GM12864 (cell line): ENCODE data around the gene METTL22.

Source experiments
- DNase-seq: peaks from one replicate; pipeline ENCODE4 v3.0.0-alpha.2; 2011; ENCODE audit warnings: low read depth
- H3K4me3 ChIP-seq: 2 replicates; pipeline ENCODE4 v1.5.1; 2011; ENCODE audit warnings: mild to moderate bottlenecking, low read depth, low read length, control low read depth
- CTCF ChIP-seq: IDR thresholded peaks from 2 replicates; pipeline ENCODE4 v1.5.1; 2011; ENCODE audit warnings: low read depth, mild to moderate bottlenecking, moderate library complexity, low read length, control low read depth, inconsistent platforms; ENCODE audit errors: missing control alignments

The METTL22 gene

DNA sequence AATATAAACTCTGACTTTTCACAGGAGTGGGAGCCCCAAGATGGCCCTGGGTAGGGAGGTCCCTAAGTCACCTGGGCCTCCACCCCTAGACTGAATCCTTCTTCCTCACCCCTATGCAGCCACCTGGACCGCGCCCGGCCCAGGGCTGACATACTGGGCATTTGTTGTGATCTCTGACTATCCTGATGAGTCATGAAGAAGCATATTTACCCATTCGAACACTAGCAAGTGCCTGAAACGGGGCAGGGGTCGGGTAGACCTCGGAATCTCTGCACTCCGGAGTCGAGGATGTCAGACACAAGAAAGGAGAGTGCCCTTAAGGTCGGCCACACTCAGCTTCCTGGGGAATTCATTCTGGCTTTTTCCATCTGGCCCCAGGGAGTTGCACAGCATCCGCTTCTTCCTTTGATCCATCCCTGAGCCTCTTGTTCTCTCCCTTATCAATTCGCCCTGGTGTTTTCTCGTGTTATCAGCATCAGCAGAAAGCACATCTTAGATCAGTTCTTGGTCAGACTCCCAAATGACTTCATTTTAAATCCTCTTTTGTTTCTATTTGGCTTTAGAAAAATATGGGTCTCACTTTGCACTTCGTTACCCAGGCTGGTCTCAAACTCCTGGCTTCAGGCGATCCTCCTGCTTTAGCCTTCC, 10.4 kb downstream of the METTL22 start:
- no peak overlapping the region for H3K4me3 ChIP-seq
- TF ChIP-seq CTCF: no peak
- no peak for DNase-seq

DNA sequence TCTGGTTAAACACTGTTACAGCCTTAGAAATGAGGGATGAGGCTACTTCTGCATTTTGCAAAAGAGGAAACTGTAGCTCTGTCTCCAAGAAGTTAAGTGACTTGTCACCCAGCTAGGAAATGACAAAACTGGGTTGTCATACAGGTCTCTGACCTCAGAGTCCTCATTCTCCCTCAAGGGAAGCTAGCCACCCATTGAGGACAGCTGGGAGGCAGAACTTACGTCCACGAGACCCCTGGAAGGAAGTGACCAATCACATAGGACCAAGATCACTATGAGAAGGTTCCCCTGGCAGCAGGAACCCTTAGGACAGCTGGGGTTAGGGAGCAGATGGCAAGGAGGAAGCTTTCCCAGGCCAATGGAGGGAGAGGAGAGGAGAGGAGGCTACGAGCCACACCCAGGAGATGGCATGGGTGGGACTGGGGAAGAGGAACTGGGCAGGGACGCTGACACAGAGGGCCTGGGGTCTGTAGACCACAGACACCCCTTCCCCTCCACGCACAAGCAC, 11.2 kb downstream of the METTL22 start:
- TF ChIP-seq CTCF: no peak
- H3K4me3 ChIP-seq: no peak overlapping the region
- DNase-seq: no peak

DNA sequence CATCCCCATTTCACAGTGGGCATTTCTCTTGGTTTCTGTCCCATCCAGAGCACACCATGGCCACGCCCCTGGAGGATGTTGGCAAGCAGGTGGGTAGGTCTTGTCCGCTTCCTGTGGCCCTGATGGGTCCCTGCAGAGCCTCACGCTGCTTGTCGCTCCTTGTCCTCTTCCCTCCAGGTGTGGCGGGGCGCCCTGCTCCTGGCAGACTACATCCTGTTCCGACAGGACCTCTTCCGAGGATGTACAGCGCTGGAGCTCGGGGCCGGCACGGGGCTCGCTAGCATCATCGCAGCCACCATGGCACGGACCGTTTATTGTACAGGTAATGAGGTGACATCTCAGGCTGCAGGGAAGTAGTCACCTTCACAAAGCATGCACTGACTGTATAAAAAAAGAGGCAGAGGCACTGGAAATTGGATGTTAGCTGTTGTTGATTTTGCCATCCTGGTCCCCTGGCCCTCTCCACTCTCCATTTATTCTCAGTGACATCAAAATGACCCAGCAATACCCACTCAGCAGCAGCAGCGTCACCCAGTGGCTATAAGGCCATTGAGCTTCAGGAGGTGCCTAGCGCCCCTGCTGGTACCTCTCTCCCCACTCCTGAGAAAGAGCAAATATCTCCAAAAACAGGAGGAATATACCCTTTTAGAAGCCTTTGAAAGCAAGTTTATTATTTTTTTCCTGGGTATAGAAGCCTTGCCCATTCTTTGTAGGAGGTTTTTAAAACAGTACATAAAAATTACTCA, 13.7 kb downstream of the METTL22 start:
- peak; percentile 34 for TF ChIP-seq CTCF
- no peak overlapping the region for H3K4me3 ChIP-seq
- no peak for DNase-seq

DNA sequence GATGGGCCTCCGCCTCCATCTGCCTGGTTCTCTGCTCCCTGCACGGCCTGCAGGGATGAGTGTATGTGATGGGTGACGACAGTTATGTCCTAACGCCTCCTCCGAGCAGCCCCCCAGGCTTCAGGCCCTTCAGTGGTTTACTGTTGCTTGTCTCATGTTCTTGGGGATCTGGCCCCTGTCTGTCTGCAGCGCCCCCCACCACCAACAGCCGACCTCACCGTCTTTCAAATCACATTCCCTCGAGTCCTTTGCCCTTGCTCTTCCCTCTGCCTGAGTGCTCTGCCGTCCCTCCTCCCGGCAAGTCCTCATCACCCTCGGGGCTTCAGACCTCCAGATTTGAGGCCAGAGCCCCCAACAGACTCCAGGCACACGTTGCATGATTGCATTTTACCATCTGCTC, 18.2 kb downstream of the METTL22 start:
- no peak overlapping the region for H3K4me3 ChIP-seq
- DNase-seq: no peak
- TF ChIP-seq CTCF: no peak

- no peak for TF ChIP-seq CTCF
- DNase-seq: no peak
- H3K4me3 ChIP-seq: no peak overlapping the region
Observed at GRCh38 chr16:8641671-8642070, 20.2 kb downstream of the METTL22 start.

GRCh38 chr16:8642146-8642545, 20.6 kb downstream of the METTL22 start:
- no peak overlapping the region for H3K4me3 ChIP-seq
- no peak for TF ChIP-seq CTCF

More at GRCh38 chr16:8642146-8642545, 20.6 kb downstream of the METTL22 start:
- DNase-seq: no peak
